ENCODE data around the gene STUM. TPM values are rescaled to one million over a fixed set of nuclear protein-coding genes. Genes with fewer than 3 reads are reported as not detected.
"Not testable (repeated sequence)": the region's sequence is repeated elsewhere in the genome, so short reads cannot be mapped to it uniquely, and the experiment has no call there.

STUM gene
- total and polyA plus RNA-seq, 4 donors: 4.8 to 21.1 (median 15.0) TPM

GRCh38 chr1:226586650-226587422 lies 38.3 kb downstream of the STUM start:
- H3K9me3 ChIP-seq (ENCODE audit: control insufficient read depth, insufficient read depth, low read length): no peaks in the 10 kb centered on the region
- no peaks in the 10 kb centered on the region for H3K36me3 ChIP-seq (ENCODE audit: control insufficient read depth, insufficient read depth, low read length)
- no peaks in the 10 kb centered on the region for H3K4me1 ChIP-seq (ENCODE audit: control insufficient read depth, insufficient read depth, low read length)
- DNase-seq (ENCODE audit: low read depth in 4 of 6, low spot score in 6 of 6): no peak
- no peak overlapping the region for H3K27ac ChIP-seq (ENCODE audit: low read depth, low read length)
- 92% methylated on average over 8 of the region's 16 CpGs for WGBS (ENCODE audit: insufficient coverage)
- H3K4me3 ChIP-seq (ENCODE audit: low read depth, low read length): no peak overlapping the region
- H3K27me3 ChIP-seq (ENCODE audit: control insufficient read depth, insufficient read depth, low read length): peaks cover 2% of the 10 kb centered on the region

GRCh38 chr1:226588484-226588883 lies 39.9 kb downstream of the STUM start:
- DNase-seq (ENCODE audit: low read depth in 4 of 6, low spot score in 6 of 6): no peak
- no CpG with 5 or more reads among the region's 2 CpGs for WGBS (ENCODE audit: insufficient coverage)
- no peak overlapping the region for H3K27ac ChIP-seq (ENCODE audit: low read depth, low read length)
- no peaks in the 10 kb centered on the region for H3K4me1 ChIP-seq (ENCODE audit: control insufficient read depth, insufficient read depth, low read length)
- no peaks in the 10 kb centered on the region for H3K36me3 ChIP-seq (ENCODE audit: control insufficient read depth, insufficient read depth, low read length)
- no peaks in the 10 kb centered on the region for H3K9me3 ChIP-seq (ENCODE audit: control insufficient read depth, insufficient read depth, low read length)
- H3K4me3 ChIP-seq (ENCODE audit: low read depth, low read length): no peak overlapping the region
- H3K27me3 ChIP-seq (ENCODE audit: control insufficient read depth, insufficient read depth, low read length): peaks cover 2% of the 10 kb centered on the region

- H3K4me1 ChIP-seq (ENCODE audit: control insufficient read depth, insufficient read depth, low read length): no peaks in the 10 kb centered on the region
- no peak overlapping the region for H3K27ac ChIP-seq (ENCODE audit: low read depth, low read length)
- no peak overlapping the region for H3K4me3 ChIP-seq (ENCODE audit: low read depth, low read length)
- H3K27me3 ChIP-seq (ENCODE audit: control insufficient read depth, insufficient read depth, low read length): peaks cover 2% of the 10 kb centered on the region
- H3K36me3 ChIP-seq (ENCODE audit: control insufficient read depth, insufficient read depth, low read length): no peaks in the 10 kb centered on the region
- no peaks in the 10 kb centered on the region for H3K9me3 ChIP-seq (ENCODE audit: control insufficient read depth, insufficient read depth, low read length)
- 79% methylated on average over 11 of the region's 11 CpGs for WGBS (ENCODE audit: insufficient coverage)
- DNase-seq (ENCODE audit: low read depth in 4 of 6, low spot score in 6 of 6): no peak
Measured at GRCh38 chr1:226589008-226589733, 40.6 kb downstream of the STUM start.

GRCh38 chr1:226590614-226591013 lies 42.0 kb downstream of the STUM start:
- H3K27me3 ChIP-seq (ENCODE audit: control insufficient read depth, insufficient read depth, low read length): peaks cover 2% of the 10 kb centered on the region
- H3K4me1 ChIP-seq (ENCODE audit: control insufficient read depth, insufficient read depth, low read length): no peaks in the 10 kb centered on the region
- no peak overlapping the region for H3K27ac ChIP-seq (ENCODE audit: low read depth, low read length)
- H3K36me3 ChIP-seq (ENCODE audit: control insufficient read depth, insufficient read depth, low read length): no peaks in the 10 kb centered on the region
- 66% methylated on average over 7 of the region's 7 CpGs for WGBS (ENCODE audit: insufficient coverage)
- no peak overlapping the region for H3K4me3 ChIP-seq (ENCODE audit: low read depth, low read length)
- no peak for DNase-seq (ENCODE audit: low read depth in 4 of 6, low spot score in 6 of 6)
- H3K9me3 ChIP-seq (ENCODE audit: control insufficient read depth, insufficient read depth, low read length): peaks cover 1% of the 10 kb centered on the region

DNA sequence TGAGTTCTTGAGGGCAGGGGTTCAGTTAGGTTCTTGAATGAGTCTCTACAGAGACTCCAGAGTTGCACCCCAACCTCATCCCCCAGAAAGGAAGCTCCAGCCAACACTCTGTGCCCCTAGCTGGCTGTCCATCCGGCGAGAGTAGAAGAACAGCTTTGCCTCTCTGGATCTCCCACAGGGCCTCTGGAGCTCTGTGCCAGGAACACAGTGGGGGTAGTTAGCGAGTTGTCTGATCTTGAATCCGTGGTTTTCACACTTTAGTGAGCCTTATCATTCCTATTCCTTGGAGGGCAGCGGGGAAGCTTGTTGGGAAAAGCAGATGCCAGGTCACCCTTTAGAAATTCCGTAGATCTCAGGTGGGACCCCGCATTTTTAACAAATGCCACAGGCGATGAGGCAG lies 45.0 kb downstream of the STUM start:
- Histone ChIP-seq H3K27ac (ENCODE audit: low read depth, low read length) (no peak overlapping the region), H3K4me3 (ENCODE audit: low read depth, low read length) (no peak overlapping the region), H3K4me1 (ENCODE audit: control insufficient read depth, insufficient read depth, low read length) (peaks cover 7% of the 10 kb centered on the region), H3K9me3 (ENCODE audit: control insufficient read depth, insufficient read depth, low read length) (peaks cover 1% of the 10 kb centered on the region), H3K27me3 (ENCODE audit: control insufficient read depth, insufficient read depth, low read length) (peaks cover 2% of the 10 kb centered on the region), H3K36me3 (ENCODE audit: control insufficient read depth, insufficient read depth, low read length) (peaks cover 6% of the 10 kb centered on the region)
- WGBS (ENCODE audit: insufficient coverage): 82% methylated on average over 5 of the region's 8 CpGs
- no peak for DNase-seq (ENCODE audit: low read depth in 4 of 6, low spot score in 6 of 6)

DNA sequence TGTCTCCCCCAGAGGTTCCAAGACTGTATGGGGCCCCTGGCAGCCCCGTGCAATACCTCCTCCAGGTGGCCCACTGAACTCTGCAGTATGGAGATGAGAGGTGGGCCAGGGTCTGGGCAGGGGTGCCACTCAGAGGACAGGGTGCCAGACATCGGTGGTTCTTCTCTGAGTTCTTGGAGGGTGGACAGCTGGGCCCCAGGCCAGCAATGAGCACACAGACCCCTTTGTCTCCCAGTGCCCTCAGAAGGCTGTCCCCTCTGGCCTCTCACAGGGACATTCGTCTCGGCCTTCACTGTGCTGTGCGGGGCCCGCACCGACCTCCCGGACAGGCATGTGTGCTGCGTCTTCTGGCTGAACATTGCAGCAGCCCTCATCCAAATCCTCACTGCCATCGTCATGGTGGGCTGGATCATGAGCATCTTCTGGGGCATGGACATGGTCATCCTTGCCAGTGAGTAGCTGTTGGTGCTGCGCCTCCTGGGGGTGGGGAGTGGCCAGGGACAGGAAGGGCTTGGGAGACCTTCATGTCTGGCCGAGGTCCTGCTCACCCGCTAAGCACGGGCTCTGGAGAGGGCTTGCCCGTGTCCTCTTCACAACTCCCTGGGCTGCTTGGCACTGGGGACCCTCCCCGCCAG lies 48.1 kb downstream of the STUM start:
- H3K27me3 ChIP-seq (ENCODE audit: control insufficient read depth, insufficient read depth, low read length): no peaks in the 10 kb centered on the region
- peaks cover 1% of the 10 kb centered on the region for H3K9me3 ChIP-seq (ENCODE audit: control insufficient read depth, insufficient read depth, low read length)
- DNase-seq (ENCODE audit: low read depth in 4 of 6, low spot score in 6 of 6): no peak
- no peak overlapping the region for H3K4me3 ChIP-seq (ENCODE audit: low read depth, low read length)
- H3K27ac ChIP-seq (ENCODE audit: low read depth, low read length): no peak overlapping the region
- H3K36me3 ChIP-seq (ENCODE audit: control insufficient read depth, insufficient read depth, low read length): peaks cover 6% of the 10 kb centered on the region
- H3K4me1 ChIP-seq (ENCODE audit: control insufficient read depth, insufficient read depth, low read length): peaks cover 14% of the 10 kb centered on the region
- 83% methylated on average over 15 of the region's 16 CpGs for WGBS (ENCODE audit: insufficient coverage)

DNA sequence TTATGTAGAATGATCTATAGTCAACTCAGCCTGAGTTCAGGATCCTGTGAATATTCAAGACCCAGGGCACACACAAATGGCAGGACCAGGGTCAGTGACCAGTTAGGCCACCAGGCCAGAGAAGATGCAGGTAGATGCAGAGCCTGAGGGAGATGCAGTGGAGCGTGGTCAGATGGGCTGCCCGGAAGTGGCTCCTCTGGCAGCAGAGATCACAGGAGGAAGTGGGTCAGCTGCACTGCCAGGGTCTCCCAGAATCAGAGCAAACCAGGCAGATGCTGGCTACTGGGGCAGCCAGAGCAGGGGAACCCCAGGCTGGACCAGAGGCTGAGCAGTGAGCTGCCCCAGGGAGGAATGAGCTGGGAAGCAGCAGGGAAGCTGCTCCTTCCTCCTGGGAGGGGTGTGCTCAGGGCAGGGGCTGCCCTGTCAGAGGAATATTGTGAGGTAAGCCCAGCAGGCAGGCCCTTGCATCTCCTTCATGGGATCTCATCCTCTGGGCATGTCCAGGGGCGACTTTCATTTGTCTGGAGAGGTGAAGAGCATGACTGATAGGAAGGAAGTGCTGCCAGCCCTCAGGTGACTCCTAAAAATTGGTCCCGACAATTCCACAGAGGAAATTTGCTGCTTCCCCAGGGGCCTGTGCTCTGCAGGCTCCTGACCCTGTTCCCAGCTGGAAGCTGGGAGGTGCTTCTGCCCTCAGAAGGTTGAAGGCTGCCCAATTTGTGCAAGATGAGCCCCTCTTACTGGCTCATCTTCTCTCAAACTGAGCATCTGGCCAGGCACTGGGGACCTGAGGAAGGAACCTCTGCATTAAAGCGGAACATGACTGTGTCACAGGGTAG lies 49.3 kb downstream of the STUM start:
- no peaks in the 10 kb centered on the region for H3K27me3 ChIP-seq (ENCODE audit: control insufficient read depth, insufficient read depth, low read length)
- H3K27ac ChIP-seq (ENCODE audit: low read depth, low read length): no peak overlapping the region
- H3K9me3 ChIP-seq (ENCODE audit: control insufficient read depth, insufficient read depth, low read length): peaks cover 1% of the 10 kb centered on the region
- 88% methylated on average over 4 of the region's 5 CpGs for WGBS (ENCODE audit: insufficient coverage)
- no peak for DNase-seq (ENCODE audit: low read depth in 4 of 6, low spot score in 6 of 6)
- H3K4me3 ChIP-seq (ENCODE audit: low read depth, low read length): no peak overlapping the region
- H3K36me3 ChIP-seq (ENCODE audit: control insufficient read depth, insufficient read depth, low read length): peaks cover 14% of the 10 kb centered on the region
- H3K4me1 ChIP-seq (ENCODE audit: control insufficient read depth, insufficient read depth, low read length): peaks cover 23% of the 10 kb centered on the region

DNA sequence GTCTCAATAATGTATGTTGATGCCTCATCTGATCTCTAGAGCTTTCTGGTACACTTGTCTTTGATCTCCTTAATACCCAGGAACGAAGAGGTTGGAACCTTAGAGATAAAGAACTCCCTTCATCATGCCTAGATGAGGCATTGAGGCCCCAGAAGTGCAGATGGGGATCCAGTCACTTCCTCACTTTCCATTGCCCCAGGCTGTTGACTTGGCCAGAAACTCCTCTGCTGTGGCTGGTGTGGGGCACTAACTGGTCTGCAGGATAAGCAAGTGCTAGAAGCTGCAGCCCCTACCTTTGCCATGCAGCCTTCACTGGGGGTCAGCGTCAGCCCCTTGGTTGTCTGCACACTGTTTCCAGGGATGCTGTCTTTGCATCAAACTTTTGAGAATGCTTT lies 49.9 kb downstream of the STUM start:
- peaks cover 1% of the 10 kb centered on the region for H3K9me3 ChIP-seq (ENCODE audit: control insufficient read depth, insufficient read depth, low read length)
- DNase-seq (ENCODE audit: low read depth in 4 of 6, low spot score in 6 of 6): no peak
- no peak overlapping the region for H3K27ac ChIP-seq (ENCODE audit: low read depth, low read length)
- no peaks in the 10 kb centered on the region for H3K27me3 ChIP-seq (ENCODE audit: control insufficient read depth, insufficient read depth, low read length)
- H3K36me3 ChIP-seq (ENCODE audit: control insufficient read depth, insufficient read depth, low read length): peaks cover 14% of the 10 kb centered on the region
- H3K4me3 ChIP-seq (ENCODE audit: low read depth, low read length): no peak overlapping the region
- peaks cover 24% of the 10 kb centered on the region for H3K4me1 ChIP-seq (ENCODE audit: control insufficient read depth, insufficient read depth, low read length)
- 100% methylated on average over 2 of the region's 2 CpGs for WGBS (ENCODE audit: insufficient coverage)

GRCh38 chr1:226598955-226599354 lies 50.4 kb downstream of the STUM start:
- peaks cover 29% of the 10 kb centered on the region for H3K4me1 ChIP-seq (ENCODE audit: control insufficient read depth, insufficient read depth, low read length)
- no CpG with 5 or more reads among the region's 3 CpGs for WGBS (ENCODE audit: insufficient coverage)
- not testable (repeated sequence) for DNase-seq (ENCODE audit: low read depth in 4 of 6, low spot score in 6 of 6)

More at GRCh38 chr1:226598955-226599354, 50.4 kb downstream of the STUM start:
- not testable (repeated sequence) for H3K4me3 ChIP-seq (ENCODE audit: low read depth, low read length); H3K27ac ChIP-seq (ENCODE audit: low read depth, low read length); H3K9me3 ChIP-seq (ENCODE audit: control insufficient read depth, insufficient read depth, low read length); H3K27me3 ChIP-seq (ENCODE audit: control insufficient read depth, insufficient read depth, low read length)
- peaks cover 14% of the 10 kb centered on the region for H3K36me3 ChIP-seq (ENCODE audit: control insufficient read depth, insufficient read depth, low read length)
